ENCODE results near the gene HECW1. TPM values are rescaled to one million over a fixed set of nuclear protein-coding genes. Genes with fewer than 3 reads are reported as not detected.

The HECW1 gene
- total RNA-seq, 4 donors from 2014 or later, result 0.09 to 0.32 (median 0.12) TPM

- DNase-seq (ENCODE audit: low spot score), result no peak
- ATAC-seq (ENCODE audit: low FRiP score), result no peak
- TF ChIP-seq CTCF (IDR thresholded peaks at IDR 0.05), result no peak
These were observed 161.7 kb downstream of the HECW1 start for GRCh38 chr7:43273939-43274719.

- ATAC-seq (ENCODE audit: low FRiP score) (no peak), DNase-seq (ENCODE audit: low spot score) (no peak)
- TF ChIP-seq CTCF (IDR thresholded peaks at IDR 0.05), result no peak
These were observed 162.3 kb downstream of the HECW1 start for GRCh38 chr7:43274752-43275151.

GRCh38 chr7:43276547-43276946, 164.1 kb downstream of the HECW1 start:
- ATAC-seq (ENCODE audit: low FRiP score) (no peak), DNase-seq (ENCODE audit: low spot score) (no peak)
- TF ChIP-seq CTCF (IDR thresholded peaks at IDR 0.05), result no peak

- TF ChIP-seq CTCF (IDR thresholded peaks at IDR 0.05), result no peak
- ATAC-seq (ENCODE audit: low FRiP score), result no peak
- no peak for DNase-seq (ENCODE audit: low spot score)
These were observed 165.7 kb downstream of the HECW1 start for GRCh38 chr7:43278088-43278644.

GRCh38 chr7:43281268-43281667, 168.8 kb downstream of the HECW1 start:
- TF ChIP-seq CTCF (IDR thresholded peaks at IDR 0.05), result no peak
- ATAC-seq (ENCODE audit: low FRiP score), result no peak

GRCh38 chr7:43283706-43284105, 171.3 kb downstream of the HECW1 start:
- no peak for DNase-seq (ENCODE audit: low spot score)
- TF ChIP-seq CTCF (IDR thresholded peaks at IDR 0.05), result no peak
- no peak for ATAC-seq (ENCODE audit: low FRiP score)

More at GRCh38 chr7:43281268-43281667, 168.8 kb downstream of the HECW1 start:
- no peak for DNase-seq (ENCODE audit: low spot score)

- no peak for ATAC-seq (ENCODE audit: low FRiP score)
- TF ChIP-seq CTCF (IDR thresholded peaks at IDR 0.05), result no peak
- no peak for DNase-seq (ENCODE audit: low spot score)
These were observed 177.4 kb downstream of the HECW1 start for GRCh38 chr7:43289826-43290225.
